ENCODE results near the gene TBC1D8. TPM values are rescaled to one million over a fixed set of nuclear protein-coding genes. Genes with fewer than 3 reads are reported as not detected.

TBC1D8 gene
- total RNA-seq, 2 donors from 2014 or later, result 0.45 to 0.95 TPM

GRCh38 chr2:100967716-100968115 lies 183.5 kb downstream of the TBC1D8 start:
- Mint-ChIP-seq H3K36me3 (ENCODE audit: low read depth) (no peaks in the 10 kb centered on the region), H3K4me3 (no peak overlapping the region)
- no peak for ATAC-seq (replicated peaks)

GRCh38 chr2:100965596-100965995 lies 185.6 kb downstream of the TBC1D8 start:
- Mint-ChIP-seq H3K9me3 (no peaks in the 10 kb centered on the region), H3K36me3 (ENCODE audit: low read depth) (no peaks in the 10 kb centered on the region), H3K4me1 (no peaks in the 10 kb centered on the region), H3K27ac (no peak overlapping the region), H3K27me3 (no peaks in the 10 kb centered on the region), H3K4me3 (no peak overlapping the region)
- no peak for ATAC-seq (replicated peaks)

More at GRCh38 chr2:100967716-100968115, 183.5 kb downstream of the TBC1D8 start:
- Mint-ChIP-seq H3K27ac (no peak overlapping the region), H3K4me1 (no peaks in the 10 kb centered on the region), H3K27me3 (no peaks in the 10 kb centered on the region), H3K9me3 (no peaks in the 10 kb centered on the region)

GRCh38 chr2:100964681-100965169 lies 186.5 kb downstream of the TBC1D8 start:
- H3K36me3 Mint-ChIP-seq (ENCODE audit: low read depth), result no peaks in the 10 kb centered on the region
- H3K4me3 Mint-ChIP-seq, result no peak overlapping the region
- no peaks in the 10 kb centered on the region for H3K27me3 Mint-ChIP-seq
- no peaks in the 10 kb centered on the region for H3K9me3 Mint-ChIP-seq
- ATAC-seq (replicated peaks), result no peak
- H3K27ac Mint-ChIP-seq, result no peak overlapping the region
- H3K4me1 Mint-ChIP-seq, result peaks cover 2% of the 10 kb centered on the region

- Mint-ChIP-seq H3K4me3 (no peak overlapping the region), H3K27ac (no peak overlapping the region), H3K9me3 (no peaks in the 10 kb centered on the region), H3K4me1 (peaks cover 7% of the 10 kb centered on the region), H3K27me3 (no peaks in the 10 kb centered on the region), H3K36me3 (ENCODE audit: low read depth) (no peaks in the 10 kb centered on the region)
- ATAC-seq (replicated peaks), result no peak
Observed at GRCh38 chr2:100964222-100964621, 187.0 kb downstream of the TBC1D8 start.

- no peak overlapping the region for H3K27ac Mint-ChIP-seq
Observed at GRCh38 chr2:100963026-100963375, 188.2 kb downstream of the TBC1D8 start.

GRCh38 chr2:100962366-100963025 lies 188.7 kb downstream of the TBC1D8 start:
- Mint-ChIP-seq H3K4me3 (no peak overlapping the region), H3K36me3 (ENCODE audit: low read depth) (no peaks in the 10 kb centered on the region), H3K9me3 (no peaks in the 10 kb centered on the region), H3K27me3 (no peaks in the 10 kb centered on the region), H3K4me1 (peaks cover 7% of the 10 kb centered on the region), H3K27ac (no peak overlapping the region)
- no peak for ATAC-seq (replicated peaks)

More at GRCh38 chr2:100963026-100963375, 188.2 kb downstream of the TBC1D8 start:
- no peaks in the 10 kb centered on the region for H3K36me3 Mint-ChIP-seq (ENCODE audit: low read depth)
- peaks cover 7% of the 10 kb centered on the region for H3K4me1 Mint-ChIP-seq
- H3K4me3 Mint-ChIP-seq, result no peak overlapping the region
- ATAC-seq (replicated peaks), result no peak
- H3K9me3 Mint-ChIP-seq, result no peaks in the 10 kb centered on the region
- H3K27me3 Mint-ChIP-seq, result no peaks in the 10 kb centered on the region

GRCh38 chr2:100960688-100961087 lies 190.5 kb downstream of the TBC1D8 start:
- Mint-ChIP-seq H3K27ac (no peak overlapping the region), H3K9me3 (no peaks in the 10 kb centered on the region), H3K4me1 (peaks cover 7% of the 10 kb centered on the region), H3K36me3 (ENCODE audit: low read depth) (no peaks in the 10 kb centered on the region), H3K27me3 (no peaks in the 10 kb centered on the region), H3K4me3 (no peak overlapping the region)
- ATAC-seq (replicated peaks), result no peak

- no peaks in the 10 kb centered on the region for H3K9me3 Mint-ChIP-seq
- no peaks in the 10 kb centered on the region for H3K27me3 Mint-ChIP-seq
- no peak overlapping the region for H3K27ac Mint-ChIP-seq
- no peaks in the 10 kb centered on the region for H3K36me3 Mint-ChIP-seq (ENCODE audit: low read depth)
- ATAC-seq (replicated peaks), result no peak
- peaks cover 7% of the 10 kb centered on the region for H3K4me1 Mint-ChIP-seq
- no peak overlapping the region for H3K4me3 Mint-ChIP-seq
Observed at GRCh38 chr2:100959225-100959880, 191.8 kb downstream of the TBC1D8 start.

GRCh38 chr2:100957996-100958653 lies 193.1 kb downstream of the TBC1D8 start:
- Mint-ChIP-seq H3K36me3 (ENCODE audit: low read depth) (no peaks in the 10 kb centered on the region), H3K9me3 (no peaks in the 10 kb centered on the region), H3K4me3 (no peak overlapping the region), H3K27ac (no peak overlapping the region), H3K27me3 (no peaks in the 10 kb centered on the region), H3K4me1 (peaks cover 11% of the 10 kb centered on the region)
- no peak for ATAC-seq (replicated peaks)

Other genes starting within 250 kb of the TBC1D8 start
- 1,000 to 10,000 TPM; 1,159 to 1,593 TPM for gene RPL31, start 149.1 kb downstream of the TBC1D8 start, total RNA-seq
- gene CNOT11, start 101.5 kb upstream of the TBC1D8 start, total RNA-seq, result 10 to 100 TPM; 38.5 to 56.1 TPM
- 100 to 1,000 TPM in 1 of 2 donors, 10 to 100 TPM in 1; 83.5 to 108 TPM for gene RNF149, start 157.3 kb upstream of the TBC1D8 start, total RNA-seq
- gene CREG2, start 236.1 kb upstream of the TBC1D8 start, total RNA-seq, result not detected